HG03280 (cell line): ENCODE results near the gene PIGQ.

Source experiments
- ATAC-seq: cut with Tn5 transposase; IDR thresholded peaks from one replicate; pipeline ENCODE4 v1.9.1; 2021; ENCODE audit warnings: mild to moderate bottlenecking, moderate library complexity; ENCODE audit not compliant: unreplicated experiment

PIGQ gene

DNA sequence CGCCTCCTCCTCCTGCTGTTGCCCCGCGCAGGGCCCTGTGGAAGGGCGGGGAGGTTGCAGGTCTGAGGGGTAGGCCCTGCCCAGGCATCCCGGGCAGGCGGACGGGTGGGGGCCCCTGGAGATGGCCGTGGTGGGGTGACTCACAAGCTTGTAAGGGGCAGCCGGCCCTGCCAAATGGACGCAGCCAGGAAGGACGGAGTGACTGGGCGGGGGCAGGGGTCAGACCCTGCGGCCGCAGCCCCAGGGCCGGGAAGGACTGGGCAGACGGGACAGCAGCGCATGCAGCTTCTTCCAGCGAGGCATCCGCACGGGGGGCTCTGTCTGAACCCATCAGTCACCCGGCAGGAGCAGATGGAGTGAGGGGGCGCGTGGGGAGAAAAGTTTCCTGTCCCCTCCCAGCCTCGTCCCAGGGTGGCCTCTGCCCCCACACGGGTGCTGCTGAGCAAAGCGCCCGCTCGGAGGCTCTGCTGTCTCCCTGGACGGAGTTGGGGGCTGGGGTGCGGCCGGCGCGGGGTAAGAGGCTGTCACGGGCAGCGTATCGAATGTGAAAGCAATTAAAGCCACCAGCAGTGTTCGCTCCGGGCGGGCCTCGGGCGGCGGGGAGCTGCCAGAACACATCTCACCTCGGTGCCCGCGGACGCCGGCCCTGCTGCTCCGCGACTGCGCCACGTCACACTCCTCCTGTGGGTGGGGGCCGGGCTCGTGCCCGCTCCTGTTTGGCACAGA is 15.0 kb upstream of the PIGQ start:
- ATAC-seq: no peak

DNA sequence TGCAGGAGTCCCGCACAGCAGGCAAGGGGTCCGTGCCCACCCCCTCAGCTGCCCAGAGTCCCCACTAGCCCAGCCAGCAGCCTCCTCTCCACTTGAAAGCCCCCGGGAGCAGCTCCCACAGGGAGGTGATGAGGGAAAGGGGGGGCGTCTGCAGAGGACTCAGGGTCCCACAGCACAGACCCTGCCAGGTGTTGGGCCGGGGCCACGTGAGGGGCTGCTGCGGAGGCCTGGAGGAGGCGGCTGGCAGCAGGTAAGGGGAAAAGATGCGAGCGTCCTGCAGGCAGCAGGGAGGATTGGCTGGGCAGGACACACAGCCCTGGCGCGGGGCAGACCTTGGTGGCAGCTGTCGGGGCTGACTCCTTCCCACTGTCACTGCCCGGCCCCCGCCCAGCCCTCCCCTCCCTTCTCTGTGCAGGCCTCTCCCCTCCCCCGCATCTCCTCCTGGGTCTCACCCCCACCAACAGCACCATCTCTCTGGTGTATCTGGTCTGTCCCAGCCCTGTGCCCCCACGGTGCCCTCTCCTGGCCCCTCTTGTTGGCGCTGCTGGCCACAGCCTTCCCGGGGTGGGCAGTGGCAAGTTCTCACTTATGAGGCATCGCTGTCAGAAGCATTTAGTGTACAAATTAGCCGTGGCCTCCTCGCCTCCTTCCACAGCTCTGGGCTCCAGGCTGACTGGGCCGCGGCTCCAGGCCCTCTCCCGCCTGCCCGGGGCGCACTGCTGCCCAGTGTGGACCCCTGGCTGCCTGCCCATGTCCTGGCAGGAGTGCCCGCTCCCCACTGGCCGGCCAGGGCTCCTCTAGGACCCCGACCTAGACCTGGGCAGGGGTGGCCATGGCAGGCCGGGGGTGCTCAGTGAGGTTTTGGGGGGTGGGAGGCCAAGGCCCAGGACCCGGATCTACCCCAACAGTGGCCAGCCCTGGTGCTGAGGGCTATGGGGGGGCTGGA is 14.0 kb upstream of the PIGQ start:
- ATAC-seq: no peak

DNA sequence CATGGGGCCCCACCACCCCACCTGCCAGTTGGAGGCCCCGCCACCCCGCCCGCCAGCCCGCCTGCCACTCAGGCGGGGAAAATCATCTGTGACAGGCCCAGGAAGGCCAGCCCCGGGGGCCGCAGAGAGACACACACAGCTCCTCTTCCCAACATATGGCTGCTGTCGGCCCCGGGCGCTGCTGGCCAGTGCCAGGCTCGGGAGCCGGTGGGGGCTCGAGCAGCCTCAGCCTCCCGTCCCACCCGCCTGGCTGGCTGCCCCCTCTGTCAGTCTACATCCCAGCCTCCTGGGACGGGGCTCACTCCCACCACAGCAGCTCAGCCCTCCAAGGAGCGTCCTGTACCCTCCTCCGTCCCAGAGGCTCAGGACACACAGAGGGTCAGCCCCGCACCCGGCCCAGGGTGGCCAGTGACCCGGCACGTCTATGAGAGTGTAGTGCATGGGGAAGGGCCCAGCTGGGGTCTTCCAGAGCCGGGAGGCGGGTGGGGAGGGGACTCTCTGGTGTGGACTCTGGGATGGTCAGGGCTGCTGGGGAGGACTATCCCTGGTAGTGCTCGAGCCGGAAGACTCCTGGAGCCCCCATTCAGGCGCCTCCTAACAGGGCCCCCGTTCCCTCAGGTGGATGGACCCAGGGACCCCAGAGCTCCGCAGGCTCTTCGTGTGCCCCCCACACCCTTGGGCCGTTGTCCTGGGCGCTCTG is 13.1 kb upstream of the PIGQ start:
- no peak for ATAC-seq

- ATAC-seq: no peak
Measured at GRCh38 chr16:557463-558297, 12.1 kb upstream of the PIGQ start.

DNA sequence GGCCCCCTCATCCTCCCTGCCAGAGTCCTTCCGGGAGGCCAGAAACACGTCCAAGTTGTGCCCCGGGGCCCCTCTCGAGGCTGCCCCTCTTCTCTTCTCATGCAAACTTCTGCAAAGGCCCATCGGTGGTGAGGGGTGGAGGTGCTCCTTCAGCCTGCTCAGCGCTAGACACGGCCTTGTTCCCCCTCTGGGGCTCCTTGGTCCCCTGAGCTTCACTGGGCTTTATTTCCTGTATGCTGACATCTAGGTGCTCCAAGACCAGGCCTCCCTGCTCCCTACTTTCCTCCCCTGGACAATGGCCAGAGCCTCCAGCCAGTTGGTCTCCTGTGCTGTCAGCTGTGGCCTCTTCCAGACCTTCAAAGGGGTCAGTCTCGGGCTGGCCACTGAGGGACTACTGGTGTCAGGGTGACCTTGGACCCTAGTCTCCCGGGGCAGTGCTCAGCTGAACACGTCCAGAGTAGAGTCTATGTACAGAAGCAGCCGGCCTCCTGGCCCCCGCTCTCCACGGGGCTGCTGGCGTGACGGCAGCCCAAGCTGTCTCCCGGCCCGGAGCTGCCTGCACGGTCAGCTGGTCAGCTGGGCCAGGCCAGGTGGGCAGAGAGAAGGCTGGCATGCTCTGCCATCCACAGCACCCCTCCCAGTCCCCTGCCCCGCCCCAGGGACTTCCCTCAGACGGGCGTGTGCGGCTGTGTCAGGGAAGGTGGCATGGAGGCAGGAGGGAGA is 11.3 kb upstream of the PIGQ start:
- no peak for ATAC-seq

- no peak for ATAC-seq
Measured at GRCh38 chr16:559021-559380, 10.8 kb upstream of the PIGQ start.

DNA sequence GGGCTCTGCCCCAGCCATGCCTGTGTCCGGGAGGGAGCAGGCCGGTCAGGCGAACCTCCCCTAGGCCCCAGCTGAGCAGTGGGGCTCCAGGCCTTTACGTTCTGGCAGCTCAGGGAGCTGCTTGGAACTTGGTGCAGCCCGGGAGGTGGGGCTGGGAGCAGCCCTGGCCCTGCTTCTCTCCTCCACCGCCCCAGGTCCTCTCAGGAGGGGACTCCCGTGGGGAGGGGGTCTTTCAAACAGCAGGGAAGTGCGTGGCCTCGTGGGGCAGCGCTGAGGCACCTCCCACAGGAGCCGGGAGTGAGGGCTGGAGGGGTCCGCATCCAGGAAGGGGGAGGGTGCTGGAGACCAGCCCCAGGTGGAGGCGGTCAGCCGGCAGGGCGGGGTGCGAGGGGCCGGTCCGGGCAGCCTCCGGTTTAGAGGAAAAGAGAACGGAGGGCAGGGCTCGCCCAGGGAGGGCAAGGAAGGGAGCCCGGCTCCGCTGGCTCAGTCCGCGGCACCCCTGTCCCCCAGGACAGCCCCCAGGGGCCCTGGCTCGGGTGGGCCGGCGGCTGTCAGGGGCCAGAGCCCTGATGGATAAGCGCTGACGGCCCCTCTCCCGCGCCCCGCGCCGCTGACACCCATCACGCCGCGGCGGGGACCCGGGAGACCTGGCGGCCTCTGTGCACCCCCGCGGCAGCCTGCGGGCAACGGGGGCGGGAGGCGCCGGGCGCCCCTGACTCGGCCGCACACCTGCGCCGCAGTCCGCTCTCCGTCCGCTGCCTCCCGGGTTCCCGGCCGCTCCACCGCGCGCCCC is 10.2 kb upstream of the PIGQ start:
- no peak for ATAC-seq

DNA sequence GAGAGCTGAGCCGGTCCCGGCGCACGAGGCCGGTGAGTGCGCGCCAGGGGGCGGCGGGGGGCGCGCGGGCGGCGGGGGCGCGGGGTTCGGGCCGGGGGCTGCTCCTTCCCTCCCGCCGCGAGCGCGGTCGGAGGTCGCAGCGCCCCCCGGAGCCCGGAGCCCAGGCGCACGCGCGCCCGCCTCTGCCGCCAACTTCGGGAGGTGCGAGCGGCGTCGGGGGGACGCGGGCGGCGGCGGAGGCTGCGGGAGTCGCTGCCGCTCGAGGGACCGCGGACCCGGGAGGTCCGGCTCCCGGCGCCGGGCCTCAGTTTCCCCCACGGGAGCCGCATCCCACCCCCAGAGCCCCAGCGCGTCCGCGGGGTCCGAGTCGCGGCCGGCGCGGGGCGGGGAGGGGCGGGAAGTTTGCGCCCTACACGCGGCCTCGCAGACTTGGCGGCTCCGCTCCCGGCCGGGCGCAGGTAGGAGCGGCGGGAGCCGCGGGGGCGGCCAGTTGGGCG is 9.5 kb upstream of the PIGQ start, which contains the start of gene PRR35:
Gene PRR35, plus strand, starts transcription at position 191 of the 497 bp plus-strand sequence. CDS start 2,901 bp downstream, outside the sequence.
- no peak for ATAC-seq

DNA sequence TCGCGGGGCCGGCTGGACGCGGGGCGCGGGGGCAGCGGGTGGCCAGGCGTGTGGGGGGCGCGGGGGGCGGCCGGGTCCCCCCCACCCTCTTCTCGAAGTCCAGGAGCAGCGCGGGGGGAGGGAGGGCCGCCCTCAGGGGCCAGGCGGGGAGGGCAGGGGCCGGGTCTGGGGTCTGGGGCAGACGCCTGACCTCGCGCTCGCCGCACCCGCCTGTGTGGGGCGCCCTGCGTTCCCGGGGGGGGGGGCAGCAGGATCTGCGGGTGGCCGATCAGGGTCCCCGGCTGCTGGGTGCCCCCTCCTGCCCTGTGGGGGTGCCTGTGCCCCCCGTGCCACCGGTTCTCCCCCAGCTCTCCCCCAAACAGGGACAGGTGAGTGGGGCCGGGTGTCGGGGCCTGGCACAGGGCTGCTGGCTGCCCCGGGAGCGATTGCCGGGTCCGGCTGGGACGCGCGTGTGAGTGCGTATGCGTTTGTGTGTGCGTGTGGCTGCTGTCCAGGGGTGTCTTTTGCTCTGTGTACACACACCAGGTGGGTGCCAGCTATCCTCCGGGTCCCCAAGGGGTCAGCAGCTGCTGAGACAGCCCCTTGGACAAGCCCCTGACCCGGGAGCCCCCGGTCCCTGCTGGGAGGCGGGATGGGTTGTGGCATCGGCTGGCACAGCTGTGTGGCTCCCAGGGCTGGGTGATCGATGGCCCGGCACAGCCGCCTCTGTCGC is 8.9 kb upstream of the PIGQ start:
- no peak for ATAC-seq

GRCh38 chr16:561413-561794 is 8.4 kb upstream of the PIGQ start:
- ATAC-seq: no peak

DNA sequence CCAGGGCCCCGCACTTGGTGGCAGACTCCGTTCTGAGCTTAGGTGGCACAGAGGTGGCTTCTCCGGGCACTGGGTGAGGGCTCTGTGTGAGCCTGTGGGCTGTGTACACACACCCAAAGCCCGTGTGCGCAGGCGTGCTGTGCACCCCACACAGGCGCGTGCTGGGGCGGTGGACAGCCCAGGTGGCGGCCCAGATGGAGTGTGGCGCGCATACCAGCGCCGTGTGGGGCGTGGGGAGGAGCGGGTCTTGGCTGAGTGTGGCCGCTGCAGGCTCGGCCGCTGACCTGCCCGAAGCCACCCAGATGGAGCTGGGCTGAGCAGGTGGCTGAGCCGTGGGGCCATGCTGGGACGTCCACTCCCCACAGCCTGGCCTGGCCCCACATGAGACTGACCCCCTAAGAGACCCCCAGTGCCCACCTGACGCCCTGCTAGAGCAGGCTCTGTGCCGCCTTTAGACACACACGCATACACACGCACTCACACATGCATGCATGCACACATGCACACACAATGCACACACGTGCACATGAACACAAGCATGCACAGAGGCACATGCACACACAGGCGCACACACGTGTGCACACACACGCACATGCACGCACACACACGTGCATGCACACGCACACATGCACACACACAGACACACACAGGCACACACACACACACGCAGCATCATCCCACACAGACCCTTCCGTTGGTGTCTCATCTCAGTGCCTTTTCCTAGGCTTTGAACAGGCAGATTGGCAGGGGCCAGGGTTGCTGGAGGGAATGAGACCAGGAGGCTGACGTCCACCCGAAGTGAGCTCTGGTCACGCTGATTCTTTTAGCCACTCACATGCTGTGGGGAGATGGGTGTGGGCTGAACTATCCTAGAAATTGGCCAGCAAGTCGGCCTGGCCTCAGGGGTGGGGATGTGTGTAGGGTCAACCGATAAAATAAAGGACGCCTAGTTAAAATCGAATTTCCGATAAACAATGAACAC is 7.5 kb upstream of the PIGQ start:
- ATAC-seq: no peak

GRCh38 chr16:563072-563644 is 6.6 kb upstream of the PIGQ start:
- ATAC-seq: no peak

DNA sequence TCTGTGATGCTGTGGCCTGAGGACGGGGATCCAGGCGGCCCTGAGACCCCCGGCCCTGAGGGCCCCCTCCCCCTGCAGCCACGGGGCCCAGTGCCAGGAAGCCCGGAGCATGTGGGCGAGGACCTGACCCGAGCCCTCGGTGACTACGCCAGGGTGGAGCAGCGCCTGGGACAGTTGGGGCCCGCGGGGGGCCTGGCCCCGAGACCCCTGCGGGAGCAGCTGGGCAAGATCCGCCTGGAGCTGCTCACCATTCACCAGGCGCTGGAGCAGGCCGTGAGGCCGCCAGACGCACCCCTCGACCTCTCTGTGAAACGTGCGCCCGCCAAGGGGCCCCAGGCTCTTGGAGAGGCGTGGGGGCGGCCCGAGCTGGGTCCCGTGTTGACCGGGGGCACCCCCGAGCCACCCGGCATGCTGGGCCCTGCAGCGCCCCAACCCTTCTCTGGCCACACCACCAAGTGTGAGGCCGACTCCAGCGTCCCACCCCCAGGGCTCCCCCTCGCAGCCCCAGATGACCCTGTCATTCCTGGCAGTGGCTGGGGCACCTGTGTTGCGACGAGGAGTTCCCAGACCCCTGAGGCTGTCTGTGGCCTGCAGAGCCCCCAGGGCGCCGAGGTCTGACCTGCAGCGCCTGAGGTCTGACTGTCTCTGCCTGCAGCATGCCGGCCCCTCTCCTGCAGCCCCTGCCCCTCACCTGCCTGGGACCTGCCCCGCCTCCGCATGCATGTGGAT is 4.9 kb upstream of the PIGQ start:
- ATAC-seq: no peak

DNA sequence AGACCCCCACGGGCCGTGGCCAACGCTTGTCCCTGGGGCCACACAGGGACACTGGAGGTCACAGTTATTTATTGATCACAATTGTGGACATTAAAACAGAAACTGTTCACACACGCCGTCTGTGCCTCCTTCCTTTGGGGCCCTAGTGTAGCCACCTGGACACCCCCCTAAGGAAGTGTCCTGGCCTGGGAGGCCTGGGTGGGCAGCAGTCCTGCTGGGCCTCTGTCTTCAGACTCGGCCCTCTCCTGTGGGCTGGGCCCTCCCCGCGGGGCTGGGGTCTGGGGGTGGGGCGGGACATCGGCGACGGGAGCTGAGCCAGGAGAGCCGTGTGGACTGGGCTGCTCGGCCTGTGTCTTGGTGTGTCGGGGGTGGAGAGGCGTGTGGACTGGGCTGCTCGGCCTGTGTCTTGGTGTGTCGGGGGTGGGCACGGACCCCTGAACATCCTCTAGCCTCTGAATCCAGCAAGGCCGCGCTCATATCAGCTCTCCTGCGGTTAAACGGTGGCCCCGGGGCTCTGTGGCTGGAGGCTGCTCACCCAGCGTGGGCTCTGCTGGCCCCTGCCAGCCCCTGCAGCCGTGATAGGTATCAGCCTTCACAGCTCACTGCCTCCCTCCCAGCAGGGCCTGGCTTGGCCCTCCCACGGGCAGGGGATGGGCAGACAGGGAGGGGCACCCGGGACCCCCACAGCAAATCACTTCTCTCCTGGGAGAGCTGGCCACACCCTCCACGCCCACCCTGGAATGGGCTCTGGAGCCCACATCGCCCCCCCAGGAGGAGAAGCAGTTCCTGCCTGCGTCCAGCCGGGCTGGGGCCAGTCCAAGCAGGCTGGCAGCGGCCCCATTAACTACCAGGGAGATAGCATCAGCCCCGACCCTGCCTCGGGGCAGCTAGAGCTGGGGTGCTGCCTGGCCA is 4.1 kb upstream of the PIGQ start:
- ATAC-seq: no peak
